ENCODE measurements around the gene EMB. TPM values are rescaled to one million over a fixed set of nuclear protein-coding genes. Genes with fewer than 3 reads are reported as not detected.

The EMB gene, protein sequence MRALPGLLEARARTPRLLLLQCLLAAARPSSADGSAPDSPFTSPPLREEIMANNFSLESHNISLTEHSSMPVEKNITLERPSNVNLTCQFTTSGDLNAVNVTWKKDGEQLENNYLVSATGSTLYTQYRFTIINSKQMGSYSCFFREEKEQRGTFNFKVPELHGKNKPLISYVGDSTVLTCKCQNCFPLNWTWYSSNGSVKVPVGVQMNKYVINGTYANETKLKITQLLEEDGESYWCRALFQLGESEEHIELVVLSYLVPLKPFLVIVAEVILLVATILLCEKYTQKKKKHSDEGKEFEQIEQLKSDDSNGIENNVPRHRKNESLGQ
- 0.94 and 32.7 TPM in 2 replicates for total RNA-seq (ENCODE audit: low replicate concordance)

DNA sequence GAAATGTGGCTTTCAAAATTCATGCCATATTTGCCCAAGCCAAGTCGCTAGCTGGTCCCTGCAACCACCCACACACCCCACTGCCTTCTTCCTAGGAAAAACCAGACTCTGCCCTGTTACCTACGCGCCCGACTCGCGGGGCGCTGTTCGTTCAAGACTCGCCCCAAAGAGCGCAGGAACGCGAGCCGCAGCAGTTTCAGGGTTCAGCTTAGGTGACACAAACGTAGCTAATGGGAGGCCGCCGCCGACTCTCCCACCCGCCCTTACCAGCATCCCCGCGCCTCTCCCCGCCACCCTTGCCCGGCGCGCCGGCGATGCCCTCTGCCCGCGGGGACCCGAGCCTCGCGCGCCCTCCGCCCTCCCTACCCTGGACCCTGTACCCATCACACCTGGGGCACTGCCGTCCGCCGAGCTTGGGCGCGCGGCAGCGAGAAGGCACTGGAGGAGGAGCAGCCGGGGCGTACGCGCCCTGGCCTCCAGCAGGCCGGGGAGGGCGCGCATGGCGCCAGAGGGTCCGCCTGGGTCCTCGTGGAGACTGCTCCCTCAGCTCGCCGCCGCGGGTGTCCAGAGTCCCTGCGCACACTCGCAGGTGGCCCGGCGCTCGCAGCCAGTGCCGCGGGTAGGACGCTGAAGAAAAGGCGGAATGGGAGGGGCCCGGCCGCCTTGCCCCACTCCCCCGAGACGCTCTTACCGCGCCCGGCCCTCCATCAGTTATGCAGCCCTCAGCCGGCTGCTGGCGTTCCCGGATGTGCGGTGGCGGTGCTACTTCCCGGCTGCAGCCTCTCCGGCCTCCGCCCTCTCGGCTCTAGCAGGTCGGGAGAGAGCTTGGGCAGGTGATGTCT lies at the start of gene EMB:
Gene EMB (minus strand): TSS at position 638 of the 842 bp plus-strand sequence. CDS start 137 bp downstream, at position 501.

Other genes with a start within 250 kb of the EMB start
- 13.1 and 27.0 TPM in 2 replicates for gene PARP8, start 225.3 kb upstream of the EMB start, total RNA-seq (ENCODE audit: low replicate concordance)